Activated T-helper 1 cell treated with anti-CD3 and anti-CD28 coated beads, Interleukin-12 subunit alpha, Interleukin-12 subunit beta, Interleukin-2, Interleukin-4 antibody, amounts not matched to agents 30 ng/mL and 10 ng/mL and 1 ng/mL, durations not matched to agents 14 hours and 24 hours and 36 hours (primary cell): Measurements from ENCODE around the gene SUMO3. TPM values are rescaled to one million over a fixed set of nuclear protein-coding genes. Genes with fewer than 3 reads are reported as not detected.

Experiments used
- DNase-seq: peaks from one replicate; pipeline ENCODE4 v3.0.0; 2021; ENCODE audit warnings: low spot score
- H3K27ac Mint-ChIP-seq: one replicate; pipeline ENCODE4 v1.8.0; 2021; ENCODE audit warnings: mild to moderate bottlenecking, mixed read lengths
- H3K27me3 Mint-ChIP-seq: one replicate; pipeline ENCODE4 v1.8.0; 2022; ENCODE audit warnings: mild to moderate bottlenecking, moderate library complexity, mixed read lengths; ENCODE audit not compliant: insufficient read depth
- H3K36me3 Mint-ChIP-seq: one replicate; pipeline ENCODE4 v1.8.0; 2021; ENCODE audit warnings: low read depth, mixed read lengths
- H3K4me1 Mint-ChIP-seq: one replicate; pipeline ENCODE4 v1.8.0; 2021; ENCODE audit warnings: low read depth, mixed read lengths
- H3K4me3 Mint-ChIP-seq: one replicate; pipeline ENCODE4 v1.8.0; 2021; ENCODE audit warnings: mild to moderate bottlenecking, moderate library complexity, mixed read lengths
- H3K9me3 Mint-ChIP-seq: one replicate; pipeline ENCODE4 v1.8.0; 2021; ENCODE audit warnings: mixed read lengths
- intact Hi-C: fragments of 100-400 bp; cut with micrococcal nuclease; formaldehyde crosslinking; loops from one replicate; pipeline ENCODE4 v1.15.1; 2024
- total RNA-seq: library from RNA; stranded (reverse); gene quantifications from 2 replicates; pipeline ENCODE4 v1.2.3, GENCODE V29; 2022

Gene SUMO3
- total RNA-seq, 1 donor from 2014 or later, result 86.9 TPM

GRCh38 chr21:44771896-44772525 lies 45.9 kb downstream of the SUMO3 start:
- Mint-ChIP-seq H3K4me3 (no peak overlapping the region), H3K9me3 (no peaks in the 10 kb centered on the region), H3K36me3 (peaks cover 43% of the 10 kb centered on the region), H3K27me3 (no peaks in the 10 kb centered on the region), H3K4me1 (no peaks in the 10 kb centered on the region), H3K27ac (no peak overlapping the region)
- no peak for DNase-seq
- intact Hi-C loops, result no loop called here

- H3K4me3 Mint-ChIP-seq, result no peak overlapping the region
- peaks cover 12% of the 10 kb centered on the region for H3K4me1 Mint-ChIP-seq
- H3K9me3 Mint-ChIP-seq, result no peaks in the 10 kb centered on the region
- H3K36me3 Mint-ChIP-seq, result peaks cover 22% of the 10 kb centered on the region
- no peaks in the 10 kb centered on the region for H3K27me3 Mint-ChIP-seq
- no peak for DNase-seq
- H3K27ac Mint-ChIP-seq, result no peak overlapping the region
- intact Hi-C loops, result no loop called here
Measured at GRCh38 chr21:44767834-44768831, 49.7 kb downstream of the SUMO3 start.

DNA sequence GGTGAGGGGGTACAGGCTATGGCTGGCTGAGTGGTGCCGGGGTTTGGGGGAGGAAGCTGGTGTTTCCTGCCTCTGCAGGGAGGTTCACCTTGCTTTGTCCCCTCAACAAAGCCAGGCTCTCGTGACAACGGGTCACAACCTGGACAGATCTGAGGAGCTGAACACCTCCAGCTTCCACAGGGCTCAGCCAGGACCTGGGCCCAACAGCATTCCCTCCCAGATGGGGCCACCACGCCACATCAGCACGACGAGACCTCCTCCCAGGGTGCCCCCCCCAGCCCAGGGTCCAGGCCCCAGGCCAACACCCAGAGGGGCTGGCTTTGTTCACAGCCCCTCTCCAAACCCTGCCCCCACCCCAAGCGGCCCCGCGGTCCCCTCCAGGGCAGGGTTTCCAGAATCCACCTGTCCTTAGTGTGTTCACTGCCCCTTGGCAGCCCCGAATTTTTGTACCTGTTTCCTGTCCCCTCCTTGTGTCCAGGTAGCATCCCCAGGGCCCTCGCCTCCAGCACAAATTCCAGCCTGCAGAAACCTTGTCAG lies 51.0 kb downstream of the SUMO3 start:
- Mint-ChIP-seq H3K9me3 (no peaks in the 10 kb centered on the region), H3K36me3 (peaks cover 16% of the 10 kb centered on the region), H3K27ac (no peak overlapping the region), H3K4me1 (peaks cover 12% of the 10 kb centered on the region), H3K27me3 (no peaks in the 10 kb centered on the region), H3K4me3 (no peak overlapping the region)
- DNase-seq, result no peak
- intact Hi-C loops, result no loop called here

- peaks cover 13% of the 10 kb centered on the region for H3K36me3 Mint-ChIP-seq
- H3K27me3 Mint-ChIP-seq, result no peaks in the 10 kb centered on the region
- peaks cover 17% of the 10 kb centered on the region for H3K4me1 Mint-ChIP-seq
- peak overlapping the region; percentile 81 for H3K27ac Mint-ChIP-seq
- intact Hi-C loops, result no loop called here
- DNase-seq, result no peak
- no peak overlapping the region for H3K4me3 Mint-ChIP-seq
- no peaks in the 10 kb centered on the region for H3K9me3 Mint-ChIP-seq
Measured at GRCh38 chr21:44766014-44766817, 51.6 kb downstream of the SUMO3 start.

DNA sequence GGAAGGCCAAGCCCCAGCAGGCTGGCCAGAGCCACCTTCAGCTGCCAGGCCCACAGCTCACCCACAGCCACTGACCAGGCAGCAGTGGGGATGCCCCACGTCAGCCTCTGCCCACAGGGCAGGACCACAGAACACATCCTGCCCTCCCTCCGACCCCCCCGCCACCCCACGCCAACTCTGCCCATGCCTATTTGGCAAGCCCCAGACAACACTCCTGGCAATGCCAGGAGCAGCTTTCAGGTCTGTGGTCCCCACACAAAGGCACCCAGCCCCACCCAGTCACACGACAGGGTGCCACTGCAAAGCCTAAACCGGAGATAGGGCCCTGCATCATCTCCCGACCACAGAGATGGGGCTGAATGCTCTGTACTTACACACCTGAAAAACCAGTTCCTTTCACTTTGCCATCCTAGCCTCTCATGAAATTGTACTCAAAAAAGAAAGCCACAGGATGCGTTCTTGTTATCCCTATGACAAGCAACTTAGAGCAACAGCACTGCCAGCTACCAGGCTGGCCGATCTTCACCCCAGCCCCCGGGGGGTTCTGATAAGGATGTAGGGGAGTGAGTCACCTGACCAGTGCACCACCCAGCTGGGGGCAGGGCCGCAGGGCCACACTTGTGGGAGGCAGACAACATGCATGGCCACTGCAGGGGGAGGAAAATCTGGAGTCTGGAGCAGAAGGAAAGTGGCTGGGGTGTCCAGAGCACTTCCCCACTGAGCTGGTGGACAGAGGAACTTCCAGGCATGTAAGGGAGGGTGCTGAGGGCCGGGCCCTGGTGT lies 52.4 kb downstream of the SUMO3 start:
- intact Hi-C loops, result no loop called here
- Mint-ChIP-seq H3K4me1 (peaks cover 18% of the 10 kb centered on the region), H3K27me3 (no peaks in the 10 kb centered on the region), H3K9me3 (no peaks in the 10 kb centered on the region), H3K4me3 (peak overlapping the region; percentile 37), H3K27ac (peak overlapping the region; percentile 81), H3K36me3 (peaks cover 7% of the 10 kb centered on the region)
- DNase-seq, result peak; percentile 41

DNA sequence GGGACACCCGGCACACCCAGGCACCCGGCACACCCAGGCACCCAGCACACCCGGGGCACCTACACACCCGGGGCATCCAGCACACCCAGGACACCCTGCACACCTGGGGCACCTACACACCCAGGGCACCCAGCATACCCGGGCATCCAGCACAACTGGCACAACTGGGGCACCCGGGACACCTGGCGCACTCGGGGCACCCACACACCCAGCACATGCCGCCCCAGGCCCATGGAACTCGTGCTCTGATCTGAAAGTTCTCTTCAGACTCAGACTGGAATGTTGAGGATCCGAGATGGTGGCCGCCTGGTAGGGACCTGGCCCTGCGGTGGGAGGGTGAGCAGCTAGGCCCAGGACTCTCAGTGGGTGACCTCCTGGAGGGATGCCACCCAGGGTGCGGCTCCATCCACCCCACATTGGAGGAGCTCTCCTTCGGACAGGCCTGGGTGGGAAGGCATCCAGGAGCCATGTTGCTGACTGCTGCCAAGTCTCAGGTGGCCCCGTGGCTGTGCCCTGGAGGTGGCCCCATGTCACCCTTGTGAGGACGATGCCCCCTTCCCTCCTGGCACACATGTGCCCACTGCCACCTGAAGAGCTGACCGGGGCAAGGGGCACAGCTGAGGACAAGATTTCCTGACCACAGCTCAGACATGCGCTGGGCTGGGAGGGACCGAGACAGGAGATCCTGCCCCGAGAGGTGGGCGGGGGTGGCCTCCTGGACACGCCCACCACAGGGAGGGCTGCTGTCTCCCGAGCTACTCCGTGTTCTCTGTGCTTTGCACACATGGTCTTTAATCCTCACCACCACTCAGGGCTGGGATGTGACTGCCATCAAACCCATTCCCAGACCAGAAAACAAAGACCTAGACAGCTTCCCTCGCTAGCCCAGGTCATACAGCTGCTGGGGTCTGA lies 53.3 kb downstream of the SUMO3 start:
- no peaks in the 10 kb centered on the region for H3K27me3 Mint-ChIP-seq
- H3K27ac Mint-ChIP-seq, result no peak overlapping the region
- intact Hi-C loops, result no loop called here

DNA sequence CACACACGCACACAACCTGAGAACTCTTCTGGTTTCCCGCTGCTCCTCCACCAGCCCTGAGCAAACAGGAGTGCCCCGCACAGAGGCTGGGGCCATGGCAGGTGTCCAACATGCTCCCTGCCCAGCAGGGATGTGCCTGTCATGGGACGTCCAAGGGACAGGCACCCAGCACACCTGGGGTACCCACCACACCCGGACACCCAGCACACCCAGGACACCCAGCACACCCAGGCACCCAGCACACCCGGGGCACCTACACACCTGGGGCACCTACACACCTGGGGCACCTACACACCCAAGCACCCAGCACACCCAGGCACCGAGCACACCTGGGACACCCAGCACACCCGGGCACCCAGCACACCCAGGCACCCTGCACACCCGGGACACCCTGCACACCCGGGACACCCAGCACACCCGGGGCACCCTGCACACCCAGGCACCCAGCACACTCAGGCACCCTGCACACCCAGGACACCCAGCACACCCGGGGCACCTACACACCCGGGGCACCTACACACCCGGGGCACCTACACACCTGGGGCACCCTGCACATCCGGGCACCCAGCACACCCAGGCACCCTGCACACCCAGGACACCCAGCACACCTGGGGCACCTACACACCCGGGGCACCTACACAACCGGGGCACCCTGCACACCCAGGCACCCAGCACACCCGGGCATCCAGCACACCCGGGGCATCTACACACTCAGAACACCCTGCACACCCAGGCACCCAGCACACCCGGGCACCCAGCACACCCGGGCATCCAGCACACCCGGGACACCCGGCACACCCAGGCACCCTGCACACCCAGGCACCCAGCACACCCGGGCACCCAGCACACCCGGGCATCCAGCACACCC lies 54.2 kb downstream of the SUMO3 start:
- Mint-ChIP-seq H3K36me3 (no peaks in the 10 kb centered on the region), H3K9me3 (no peaks in the 10 kb centered on the region), H3K27ac (no peak overlapping the region), H3K4me3 (no peak overlapping the region), H3K27me3 (no peaks in the 10 kb centered on the region), H3K4me1 (peaks cover 18% of the 10 kb centered on the region)
- intact Hi-C loops, result no loop called here
- no peak for DNase-seq

More for the DNA sequence above, 53.3 kb downstream of the SUMO3 start:
- H3K36me3 Mint-ChIP-seq, result peaks cover 6% of the 10 kb centered on the region
- peaks cover 18% of the 10 kb centered on the region for H3K4me1 Mint-ChIP-seq
- H3K4me3 Mint-ChIP-seq, result no peak overlapping the region
- no peak for DNase-seq
- no peaks in the 10 kb centered on the region for H3K9me3 Mint-ChIP-seq

GRCh38 chr21:44763050-44763378 lies 54.8 kb downstream of the SUMO3 start:
- no peaks in the 10 kb centered on the region for H3K27me3 Mint-ChIP-seq

DNA sequence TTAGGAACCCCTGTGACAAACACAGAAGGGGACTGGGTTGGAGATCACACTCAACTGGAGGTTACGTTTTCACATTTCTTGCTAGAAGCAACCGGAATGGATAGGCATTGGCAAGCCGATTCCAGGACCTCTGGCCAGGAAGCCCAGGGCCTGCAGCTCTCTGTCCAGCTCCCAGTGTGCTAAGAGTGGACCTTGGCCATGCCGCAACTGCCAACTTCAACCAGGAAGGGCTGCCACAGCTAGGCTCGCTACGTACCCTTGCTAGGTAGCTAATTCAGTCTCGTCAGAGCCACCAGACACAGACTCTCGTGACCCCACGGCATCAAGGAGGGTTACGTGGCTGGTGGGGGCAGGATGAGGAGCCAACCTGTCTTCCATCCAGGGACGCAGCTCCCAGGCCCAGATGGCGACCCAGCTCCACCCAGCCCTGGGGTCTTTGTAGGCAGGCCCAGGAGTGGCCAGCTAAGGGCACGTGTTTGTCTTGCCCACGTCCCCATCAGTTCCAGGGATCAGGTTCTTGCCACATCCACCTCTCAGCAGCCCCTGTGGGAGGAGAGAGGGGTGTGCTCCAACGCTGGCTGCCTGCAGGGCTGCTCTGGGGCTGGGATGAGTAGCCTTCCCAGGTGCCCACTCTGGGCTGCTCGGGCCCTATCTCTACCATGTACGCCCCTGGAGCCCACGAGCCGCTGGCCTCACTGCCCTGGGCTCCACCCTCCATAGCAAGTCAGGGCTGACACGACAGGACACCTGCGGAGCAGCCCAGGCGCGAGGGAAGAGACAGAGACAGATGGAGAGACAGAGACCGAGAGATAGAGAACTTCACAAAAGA lies 55.4 kb downstream of the SUMO3 start:
- Mint-ChIP-seq H3K27ac (no peak overlapping the region), H3K27me3 (no peaks in the 10 kb centered on the region), H3K4me3 (no peak overlapping the region)

More at GRCh38 chr21:44763050-44763378, 54.8 kb downstream of the SUMO3 start:
- no peak for DNase-seq
- Mint-ChIP-seq H3K4me1 (peaks cover 18% of the 10 kb centered on the region), H3K27ac (no peak overlapping the region), H3K36me3 (no peaks in the 10 kb centered on the region), H3K4me3 (no peak overlapping the region), H3K9me3 (no peaks in the 10 kb centered on the region)
- intact Hi-C loops, result no loop called here

DNA sequence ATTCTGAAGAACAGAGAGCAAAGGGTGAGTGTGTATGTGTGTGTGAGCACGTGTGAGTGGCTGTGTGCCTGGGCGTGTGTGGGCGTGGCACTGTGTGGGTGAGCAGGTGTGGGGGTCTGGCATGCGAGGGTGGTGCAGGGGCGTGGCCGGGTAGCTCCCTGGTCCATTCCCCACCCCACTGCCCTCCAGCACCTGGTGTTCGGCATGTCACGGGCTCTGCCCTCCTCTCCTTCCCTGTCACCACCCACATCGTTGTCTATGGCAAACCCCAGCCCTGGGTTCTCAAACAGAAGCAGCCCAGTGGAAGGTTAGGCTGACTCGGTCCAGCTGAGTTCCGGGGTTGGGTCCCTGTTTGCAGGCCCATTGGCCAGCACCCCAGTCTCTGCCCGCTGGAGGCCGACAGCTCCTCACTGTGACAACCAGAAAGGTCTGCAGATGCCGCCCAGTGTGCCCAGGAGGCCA lies 56.1 kb downstream of the SUMO3 start:
- no peak overlapping the region for H3K27ac Mint-ChIP-seq
- peaks cover 18% of the 10 kb centered on the region for H3K4me1 Mint-ChIP-seq
- intact Hi-C loops, result no loop called here
- H3K27me3 Mint-ChIP-seq, result no peaks in the 10 kb centered on the region
- no peak overlapping the region for H3K4me3 Mint-ChIP-seq
- DNase-seq, result no peak
- no peaks in the 10 kb centered on the region for H3K9me3 Mint-ChIP-seq
- H3K36me3 Mint-ChIP-seq, result no peaks in the 10 kb centered on the region

More for the DNA sequence above, 55.4 kb downstream of the SUMO3 start:
- DNase-seq, result no peak
- Mint-ChIP-seq H3K36me3 (no peaks in the 10 kb centered on the region), H3K9me3 (no peaks in the 10 kb centered on the region), H3K4me1 (peaks cover 18% of the 10 kb centered on the region)
- intact Hi-C loops, result no loop called here
